ENCODE measurements around the gene ELP1.

ELP1 gene

DNA sequence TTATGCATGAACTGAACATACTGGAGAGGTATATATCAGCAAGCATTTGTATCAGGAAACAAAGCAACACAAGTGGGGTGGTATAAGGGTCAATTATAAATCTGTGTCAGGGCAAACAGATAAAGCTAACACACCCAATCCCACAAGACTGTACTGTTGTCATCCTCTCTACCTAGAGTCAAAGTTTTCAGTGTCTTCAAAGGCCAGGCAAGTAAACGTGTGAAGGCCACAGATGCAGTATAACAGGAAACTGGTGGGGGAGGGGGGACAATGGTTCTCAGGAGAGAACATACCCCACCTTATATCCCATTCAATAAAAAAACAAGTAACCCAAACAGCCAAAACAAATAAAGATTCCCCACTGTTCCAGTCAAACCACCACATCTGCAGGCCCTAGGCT, 22.1 kb downstream of the ELP1 start:
- no peak overlapping the region for H3K9ac ChIP-seq (ENCODE audit: low read length)
- H3K9me3 ChIP-seq (ENCODE audit: low read length), result no peaks in the 10 kb centered on the region
- no peaks in the 10 kb centered on the region for H3K27me3 ChIP-seq (ENCODE audit: insufficient read depth, low read length)
- H3K4me2 ChIP-seq (ENCODE audit: low read length), result no peak overlapping the region
- H3K27ac ChIP-seq (ENCODE audit: low read depth, low read length, poor library complexity, severe bottlenecking), result no peak overlapping the region
- no peaks in the 10 kb centered on the region for H3F3A ChIP-seq (ENCODE audit: insufficient read depth, low read length)
- H3K9me2 ChIP-seq (ENCODE audit: low read depth, low read length), result no peaks in the 10 kb centered on the region
- TF ChIP-seq, protein P1, sequence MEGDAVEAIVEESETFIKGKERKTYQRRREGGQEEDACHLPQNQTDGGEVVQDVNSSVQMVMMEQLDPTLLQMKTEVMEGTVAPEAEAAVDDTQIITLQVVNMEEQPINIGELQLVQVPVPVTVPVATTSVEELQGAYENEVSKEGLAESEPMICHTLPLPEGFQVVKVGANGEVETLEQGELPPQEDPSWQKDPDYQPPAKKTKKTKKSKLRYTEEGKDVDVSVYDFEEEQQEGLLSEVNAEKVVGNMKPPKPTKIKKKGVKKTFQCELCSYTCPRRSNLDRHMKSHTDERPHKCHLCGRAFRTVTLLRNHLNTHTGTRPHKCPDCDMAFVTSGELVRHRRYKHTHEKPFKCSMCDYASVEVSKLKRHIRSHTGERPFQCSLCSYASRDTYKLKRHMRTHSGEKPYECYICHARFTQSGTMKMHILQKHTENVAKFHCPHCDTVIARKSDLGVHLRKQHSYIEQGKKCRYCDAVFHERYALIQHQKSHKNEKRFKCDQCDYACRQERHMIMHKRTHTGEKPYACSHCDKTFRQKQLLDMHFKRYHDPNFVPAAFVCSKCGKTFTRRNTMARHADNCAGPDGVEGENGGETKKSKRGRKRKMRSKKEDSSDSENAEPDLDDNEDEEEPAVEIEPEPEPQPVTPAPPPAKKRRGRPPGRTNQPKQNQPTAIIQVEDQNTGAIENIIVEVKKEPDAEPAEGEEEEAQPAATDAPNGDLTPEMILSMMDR (IDR thresholded peaks at IDR 0.05; ENCODE audit: low read length), result no peak
- TF ChIP-seq EZH2 (IDR thresholded peaks at IDR 0.05; ENCODE audit: borderline replicate concordance, low read length), result no peak
- no peaks in the 10 kb centered on the region for H4K20me1 ChIP-seq (ENCODE audit: insufficient read depth, low read length)
- H3K4me1 ChIP-seq (ENCODE audit: insufficient read depth, low read length, severe bottlenecking), result no peaks in the 10 kb centered on the region
- H3K36me3 ChIP-seq (ENCODE audit: insufficient read depth, low read length), result peaks cover 75% of the 10 kb centered on the region
- H3K4me3 ChIP-seq (ENCODE audit: low read depth, low read length, poor library complexity, severe bottlenecking), result no peak overlapping the region
- H3K79me2 ChIP-seq (ENCODE audit: insufficient read depth, low read length), result no peaks in the 10 kb centered on the region
- H2AFZ ChIP-seq (ENCODE audit: low read length), result no peak overlapping the region

DNA sequence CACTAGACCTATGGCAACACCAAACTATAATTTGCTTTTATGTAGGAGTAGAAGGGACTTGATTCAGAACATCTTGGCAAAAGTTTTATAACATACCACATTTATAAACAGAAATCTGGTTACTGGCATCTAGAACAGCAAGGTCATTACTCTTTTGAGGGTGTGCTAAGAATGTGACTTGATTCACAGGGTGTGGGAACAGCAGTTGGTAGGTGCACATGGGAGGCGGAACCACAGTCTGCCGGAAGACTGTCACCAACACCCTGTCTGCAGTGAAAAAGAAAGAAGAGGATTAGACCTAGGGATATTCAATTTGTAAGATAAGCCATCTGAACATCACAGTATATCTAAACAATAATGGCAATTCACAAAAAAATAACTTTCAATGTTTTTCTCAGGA, 23.0 kb downstream of the ELP1 start:
- Histone ChIP-seq H3K27ac (ENCODE audit: low read depth, low read length, poor library complexity, severe bottlenecking) (no peak overlapping the region), H3K4me2 (ENCODE audit: low read length) (no peak overlapping the region), H3K27me3 (ENCODE audit: insufficient read depth, low read length) (no peaks in the 10 kb centered on the region), H3K36me3 (ENCODE audit: insufficient read depth, low read length) (peaks cover 82% of the 10 kb centered on the region), H3K79me2 (ENCODE audit: insufficient read depth, low read length) (no peaks in the 10 kb centered on the region), H2AFZ (ENCODE audit: low read length) (no peak overlapping the region), H3K9me3 (ENCODE audit: low read length) (no peaks in the 10 kb centered on the region), H4K20me1 (ENCODE audit: insufficient read depth, low read length) (no peaks in the 10 kb centered on the region), H3K9me2 (ENCODE audit: low read depth, low read length) (no peaks in the 10 kb centered on the region), H3K4me1 (ENCODE audit: insufficient read depth, low read length, severe bottlenecking) (no peaks in the 10 kb centered on the region), H3K9ac (ENCODE audit: low read length) (no peak overlapping the region), H3K4me3 (ENCODE audit: low read depth, low read length, poor library complexity, severe bottlenecking) (no peak overlapping the region), H3F3A (ENCODE audit: insufficient read depth, low read length) (no peaks in the 10 kb centered on the region)
- TF ChIP-seq EZH2 (IDR thresholded peaks at IDR 0.05; ENCODE audit: borderline replicate concordance, low read length), result no peak
- TF ChIP-seq, protein P1 (IDR thresholded peaks at IDR 0.05; ENCODE audit: low read length), result no peak

DNA sequence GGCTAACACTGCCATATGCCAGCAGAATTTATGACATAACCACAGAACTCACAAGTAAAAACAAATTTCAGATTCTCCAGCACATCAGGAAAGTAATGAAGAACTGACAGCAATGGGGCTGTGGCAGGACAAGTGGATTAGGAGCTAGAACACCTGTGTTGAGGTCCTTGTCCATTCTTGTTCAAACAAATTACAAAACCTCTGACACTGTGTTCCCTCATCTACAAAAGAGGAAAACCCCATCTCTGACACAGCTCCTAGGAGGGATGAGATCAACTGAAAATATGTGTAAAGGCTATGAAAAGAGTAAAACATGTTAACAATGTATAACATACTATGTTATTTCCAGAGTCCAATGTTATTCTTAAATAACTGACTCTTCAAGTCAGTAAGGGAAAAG, 23.5 kb downstream of the ELP1 start:
- Histone ChIP-seq H3K4me2 (ENCODE audit: low read length) (no peak overlapping the region), H2AFZ (ENCODE audit: low read length) (no peak overlapping the region), H3K27ac (ENCODE audit: low read depth, low read length, poor library complexity, severe bottlenecking) (no peak overlapping the region), H3K79me2 (ENCODE audit: insufficient read depth, low read length) (no peaks in the 10 kb centered on the region), H3K4me3 (ENCODE audit: low read depth, low read length, poor library complexity, severe bottlenecking) (no peak overlapping the region), H3K4me1 (ENCODE audit: insufficient read depth, low read length, severe bottlenecking) (no peaks in the 10 kb centered on the region), H3K9me3 (ENCODE audit: low read length) (no peaks in the 10 kb centered on the region), H3F3A (ENCODE audit: insufficient read depth, low read length) (no peaks in the 10 kb centered on the region), H4K20me1 (ENCODE audit: insufficient read depth, low read length) (no peaks in the 10 kb centered on the region), H3K36me3 (ENCODE audit: insufficient read depth, low read length) (peaks cover 83% of the 10 kb centered on the region), H3K9me2 (ENCODE audit: low read depth, low read length) (no peaks in the 10 kb centered on the region), H3K27me3 (ENCODE audit: insufficient read depth, low read length) (no peaks in the 10 kb centered on the region), H3K9ac (ENCODE audit: low read length) (no peak overlapping the region)
- TF ChIP-seq, protein P1 (IDR thresholded peaks at IDR 0.05; ENCODE audit: low read length), result no peak
- TF ChIP-seq EZH2 (IDR thresholded peaks at IDR 0.05; ENCODE audit: borderline replicate concordance, low read length), result no peak
